Prostate gland (tissue), 2 donors: Measurements from ENCODE around the gene EHD3. TPM values are rescaled to one million over a fixed set of nuclear protein-coding genes. Genes with fewer than 3 reads are reported as not detected.

Experiments
- DNase-seq: peaks from one replicate; pipeline ENCODE4 v3.0.0-alpha.2; 2019; ENCODE audit warnings: low spot score
- H3K27ac ChIP-seq, 2 donors: fragments of 200-600 bp; sonication (generic); 2 replicates each; pipeline ENCODE4 v1.5.1; 2017 to 2019
- H3K27me3 ChIP-seq: fragments of 200-600 bp; sonication (generic); replicated peaks from 2 replicates; pipeline ENCODE4 v1.5.1; 2019; ENCODE audit not compliant: insufficient read depth
- H3K36me3 ChIP-seq, 2 donors: fragments of 200-600 bp; sonication (generic); 1 replicate in 1 of 2; 2 replicates in 1 of 2; pipeline versions ENCODE4 v1.5.1 to v1.8.1; 2017 to 2019
- H3K4me1 ChIP-seq: fragments of 200-600 bp; sonication (generic); replicated peaks from 2 replicates; pipeline ENCODE4 v1.5.1; 2019
- H3K4me3 ChIP-seq, 2 donors: fragments of 200-600 bp; sonication (generic); 2 replicates each; pipeline ENCODE4 v1.5.1; 2017 to 2019
- H3K9me3 ChIP-seq: fragments of 200-600 bp; sonication (generic); 2 replicates; pipeline ENCODE4 v1.5.1; 2017
- CTCF ChIP-seq, 4 experiments: fragments of 200-600 bp in 2 of 4; fragments of 450-650 bp in 2 of 4; sonication (generic) in 2 of 4; IDR thresholded peaks; 1 replicate in 3 of 4; 2 replicates in 1 of 4; pipeline ENCODE4 v1.5.1; 2016 to 2019; ENCODE audit warnings: antibody characterized with exemption in 4 of 4, mild to moderate bottlenecking in 2 of 4, moderate library complexity in 2 of 4
- POLR2A ChIP-seq: fragments of 450-650 bp; IDR thresholded peaks from one replicate; pipeline ENCODE4 v1.6.1; 2016; ENCODE audit warnings: antibody characterized with exemption, mild to moderate bottlenecking
- POLR2AphosphoS5 ChIP-seq: sonication (generic); formaldehyde crosslinking; IDR thresholded peaks from one replicate; pipeline ENCODE4 v1.6.1; 2017; ENCODE audit warnings: antibody characterized with exemption
- WGBS: methylation state at CpG from one replicate; pipeline ENCODE4 v1.1.5; 2018; 5-methylcytosine and 5-hydroxymethylcytosine counted together
- intact Hi-C: fragments of 100-400 bp; cut with DNase I; formaldehyde crosslinking; loops from one replicate; pipeline ENCODE4 v1.14.2; 2022
- total RNA-seq, 2 donors: library from RNA; depleted of rRNA; stranded (reverse); fragments of >200 nt; gene quantifications; one replicate each; pipeline ENCODE4 v1.1.0, GENCODE V29; 2016

EHD3 gene
- total RNA-seq, 2 donors from 2014 or later: 7.2 to 7.9 TPM

- Histone ChIP-seq H3K36me3 (no peaks in the 10 kb centered on the region), H3K27me3 (no peaks in the 10 kb centered on the region), H3K4me3 (no peak overlapping the region), H3K9me3 (no peaks in the 10 kb centered on the region), H3K27ac (no peak overlapping the region), H3K4me1 (no peaks in the 10 kb centered on the region)
- TF ChIP-seq CTCF (IDR thresholded peaks at IDR 0.05) (no peak), POLR2A (no peak), POLR2AphosphoS5 (no peak)
- WGBS: 54% methylated on average over 8 of the region's 8 CpGs
- no peak for DNase-seq
- intact Hi-C loops: no loop called here
Measured at GRCh38 chr2:31296641-31297287, 62.8 kb downstream of the EHD3 start.

- no peak for TF ChIP-seq CTCF (IDR thresholded peaks at IDR 0.05)
- TF ChIP-seq POLR2A: no peak
- no peak for TF ChIP-seq POLR2AphosphoS5
- intact Hi-C loops: no loop called here
- 61% methylated on average over 1 of the region's 1 CpG for WGBS
Measured at GRCh38 chr2:31297751-31298150, 63.8 kb downstream of the EHD3 start.

GRCh38 chr2:31299547-31299946, 65.6 kb downstream of the EHD3 start:
- DNase-seq: no peak
- Histone ChIP-seq H3K27me3 (no peaks in the 10 kb centered on the region), H3K27ac (no peak overlapping the region), H3K4me1 (no peaks in the 10 kb centered on the region), H3K36me3 (no peaks in the 10 kb centered on the region), H3K4me3 (no peak overlapping the region), H3K9me3 (no peaks in the 10 kb centered on the region)
- TF ChIP-seq POLR2AphosphoS5 (no peak), CTCF (IDR thresholded peaks at IDR 0.05) (no peak), POLR2A (no peak)
- 73% methylated on average over 4 of the region's 4 CpGs for WGBS
- intact Hi-C loops: no loop called here

More at GRCh38 chr2:31297751-31298150, 63.8 kb downstream of the EHD3 start:
- Histone ChIP-seq H3K36me3 (no peaks in the 10 kb centered on the region), H3K27ac (no peak overlapping the region), H3K9me3 (no peaks in the 10 kb centered on the region), H3K27me3 (no peaks in the 10 kb centered on the region), H3K4me3 (no peak overlapping the region), H3K4me1 (no peaks in the 10 kb centered on the region)
- DNase-seq: no peak

- Histone ChIP-seq H3K27ac (no peak overlapping the region), H3K9me3 (no peaks in the 10 kb centered on the region), H3K4me3 (no peak overlapping the region), H3K4me1 (no peaks in the 10 kb centered on the region), H3K36me3 (no peaks in the 10 kb centered on the region), H3K27me3 (no peaks in the 10 kb centered on the region)
- no peak for DNase-seq
- TF ChIP-seq POLR2A (no peak), CTCF (IDR thresholded peaks at IDR 0.05) (no peak), POLR2AphosphoS5 (no peak)
- intact Hi-C loops: no loop called here
Measured at GRCh38 chr2:31300309-31300708, 66.4 kb downstream of the EHD3 start.

- peak; percentile 75 for DNase-seq
- TF ChIP-seq POLR2AphosphoS5 (peak; percentile 63), CTCF (IDR thresholded peaks at IDR 0.05) (no peak)
- no peaks in the 10 kb centered on the region for H3K9me3 ChIP-seq
- intact Hi-C loops: no loop called here
- no peaks in the 10 kb centered on the region for H3K36me3 ChIP-seq
- peak overlapping the region; percentile 50 to 74 for H3K27ac ChIP-seq
- 44% methylated on average over 9 of the region's 9 CpGs for whole genome bisulfite sequencing
- H3K4me1 ChIP-seq: no peaks in the 10 kb centered on the region
- no peak overlapping the region for H3K4me3 ChIP-seq
- no peaks in the 10 kb centered on the region for H3K27me3 ChIP-seq
Measured at GRCh38 chr2:31302940-31303563, 69.1 kb downstream of the EHD3 start.
